Hepatocyte (in vitro differentiated cells): ENCODE measurements around the gene CNGA3. TPM values are rescaled to one million over a fixed set of nuclear protein-coding genes. Genes with fewer than 3 reads are reported as not detected.

ENCODE experiments used
- DNase-seq: peaks from one replicate; pipeline ENCODE4 v3.0.0-alpha.2; 2016; ENCODE audit warnings: low spot score
- H2AFZ ChIP-seq: fragments of 200-600 bp; sonication (generic); 2 replicates; pipeline ENCODE4 v1.6.0; 2016; ENCODE audit warnings: antibody characterized with exemption, mild to moderate bottlenecking
- H3K27ac ChIP-seq: fragments of 200-600 bp; sonication (generic); 2 replicates; pipeline ENCODE4 v1.5.1; 2016; ENCODE audit warnings: mild to moderate bottlenecking
- H3K27me3 ChIP-seq: fragments of 200-600 bp; sonication (generic); 2 replicates; pipeline ENCODE4 v1.6.1; 2016
- H3K36me3 ChIP-seq: fragments of 200-600 bp; sonication (generic); replicated peaks from 2 replicates; pipeline ENCODE4 v1.5.1; 2016; ENCODE audit warnings: low read depth; ENCODE audit not compliant: insufficient read depth
- H3K4me1 ChIP-seq: fragments of 200-600 bp; sonication (generic); 2 replicates; pipeline ENCODE4 v1.5.1; 2016; ENCODE audit warnings: mild to moderate bottlenecking, moderate library complexity; ENCODE audit not compliant: insufficient read depth
- H3K4me2 ChIP-seq: fragments of 200-600 bp; sonication (generic); 2 replicates; pipeline ENCODE4 v1.6.0; 2016
- H3K4me3 ChIP-seq: fragments of 200-600 bp; sonication (generic); 2 replicates; pipeline ENCODE4 v1.5.1; 2016; ENCODE audit warnings: mild to moderate bottlenecking
- H3K79me2 ChIP-seq: fragments of 200-600 bp; sonication (generic); 2 replicates; pipeline ENCODE4 v1.6.0; 2017; ENCODE audit warnings: mild to moderate bottlenecking
- H3K9me2 ChIP-seq: fragments of 200-600 bp; sonication (generic); replicated peaks from 2 replicates; pipeline ENCODE4 v1.6.0; 2017; ENCODE audit warnings: mild to moderate bottlenecking; ENCODE audit not compliant: insufficient read depth
- H3K9me3 ChIP-seq: fragments of 200-600 bp; sonication (generic); 2 replicates; pipeline ENCODE4 v1.5.1; 2016; ENCODE audit warnings: low read depth, mild to moderate bottlenecking
- H4K20me1 ChIP-seq: fragments of 200-600 bp; sonication (generic); 2 replicates; pipeline ENCODE4 v1.6.0; 2016; ENCODE audit warnings: mild to moderate bottlenecking; ENCODE audit not compliant: insufficient read depth, poor library complexity, severe bottlenecking
- CTCF ChIP-seq: fragments of 200-600 bp; sonication (generic); IDR thresholded peaks from 2 replicates; pipeline ENCODE4 v1.5.1; 2016; ENCODE audit warnings: antibody characterized with exemption, mild to moderate bottlenecking; ENCODE audit not compliant: poor library complexity
- EZH2 ChIP-seq: fragments of 200-600 bp; sonication (generic); IDR thresholded peaks from 2 replicates; pipeline ENCODE4 v1.6.1; 2016; ENCODE audit warnings: antibody characterized with exemption, mild to moderate bottlenecking, borderline replicate concordance
- EZH2phosphoT487 ChIP-seq: fragments of 200-600 bp; sonication (generic); IDR thresholded peaks from one replicate; pipeline ENCODE4 v1.6.1; 2018; ENCODE audit warnings: antibody characterized with exemption, mild to moderate bottlenecking, low read depth, moderate library complexity; ENCODE audit not compliant: unreplicated experiment, severe bottlenecking
- whole genome bisulfite sequencing: methylation state at CpG from one replicate; pipeline ENCODE4 v1.1.6; 2016; ENCODE audit warnings: low lambda C conversion rate; ENCODE audit errors: missing lambda C conversion rate; 5-methylcytosine and 5-hydroxymethylcytosine counted together
- polyA plus RNA-seq: library from polyadenylated mRNA; unstranded; fragments of >200 nt; fragmentation: Nextera tagmentation; extraction: Ambion mirVana; gene quantifications from 2 replicates; pipeline ENCODE4 v1.2.1, GENCODE V29; 2016
- total RNA-seq: library from RNA; depleted of rRNA; stranded (reverse); fragments of >200 nt; gene quantifications from 2 replicates; pipeline ENCODE4 v1.2.3, GENCODE V29; 2014

Gene CNGA3
- total and polyA plus RNA-seq, 2 experiments from 2014 or later = 0.13 TPM; not detected in 1

GRCh38 chr2:98395977-98396376, 49.7 kb downstream of the CNGA3 start:
- WGBS = 94% methylated on average over 6 of the region's 6 CpGs
- no peak for DNase-seq
- Histone ChIP-seq H3K27ac (no peak overlapping the region), H3K36me3 (no peaks in the 10 kb centered on the region), H3K4me1 (no peaks in the 10 kb centered on the region), H3K4me2 (no peak overlapping the region), H3K9me3 (no peaks in the 10 kb centered on the region), H3K27me3 (no peaks in the 10 kb centered on the region), H3K9me2 (no peaks in the 10 kb centered on the region), H4K20me1 (no peaks in the 10 kb centered on the region), H2AFZ (no peak overlapping the region), H3K79me2 (no peaks in the 10 kb centered on the region), H3K4me3 (no peak overlapping the region)
- TF ChIP-seq EZH2phosphoT487 = no peak
- no peak for TF ChIP-seq EZH2
- no peak for TF ChIP-seq CTCF

GRCh38 chr2:98396745-98397355, 50.6 kb downstream of the CNGA3 start:
- Histone ChIP-seq H3K4me3 (no peak overlapping the region), H3K9me2 (no peaks in the 10 kb centered on the region), H3K9me3 (no peaks in the 10 kb centered on the region), H3K4me2 (no peak overlapping the region), H3K27me3 (no peaks in the 10 kb centered on the region), H3K36me3 (no peaks in the 10 kb centered on the region), H3K4me1 (no peaks in the 10 kb centered on the region), H3K27ac (no peak overlapping the region), H4K20me1 (no peaks in the 10 kb centered on the region), H3K79me2 (no peaks in the 10 kb centered on the region), H2AFZ (no peak overlapping the region)
- no peak for DNase-seq
- no peak for TF ChIP-seq EZH2
- no peak for TF ChIP-seq CTCF
- 94% methylated on average over 23 of the region's 23 CpGs for WGBS

- H3K9me3 ChIP-seq = no peaks in the 10 kb centered on the region
- H3K9me2 ChIP-seq = no peaks in the 10 kb centered on the region
- no peaks in the 10 kb centered on the region for H4K20me1 ChIP-seq
- 77% methylated on average over 4 of the region's 4 CpGs for WGBS
- H3K79me2 ChIP-seq = no peaks in the 10 kb centered on the region
- no peak for DNase-seq
- H2AFZ ChIP-seq = no peak overlapping the region
- no peaks in the 10 kb centered on the region for H3K27me3 ChIP-seq
- H3K4me1 ChIP-seq = no peaks in the 10 kb centered on the region
- H3K27ac ChIP-seq = no peak overlapping the region
- TF ChIP-seq EZH2phosphoT487 (no peak), CTCF (no peak), EZH2 (no peak)
- no peak overlapping the region for H3K4me3 ChIP-seq
- H3K4me2 ChIP-seq = no peak overlapping the region
- H3K36me3 ChIP-seq = no peaks in the 10 kb centered on the region
Observed at GRCh38 chr2:98399140-98399539, 52.9 kb downstream of the CNGA3 start.

- TF ChIP-seq CTCF = no peak
- no peaks in the 10 kb centered on the region for H4K20me1 ChIP-seq
- H3K9me2 ChIP-seq = no peaks in the 10 kb centered on the region
- H3K9me3 ChIP-seq = no peaks in the 10 kb centered on the region
- no peaks in the 10 kb centered on the region for H3K79me2 ChIP-seq
- H3K4me3 ChIP-seq = no peak overlapping the region
- no peaks in the 10 kb centered on the region for H3K4me1 ChIP-seq
- H2AFZ ChIP-seq = no peak overlapping the region
- no peak overlapping the region for H3K27ac ChIP-seq
- no peaks in the 10 kb centered on the region for H3K36me3 ChIP-seq
- no peak overlapping the region for H3K4me2 ChIP-seq
- no peaks in the 10 kb centered on the region for H3K27me3 ChIP-seq
- no peak for DNase-seq
Observed at GRCh38 chr2:98403878-98404277, 57.6 kb downstream of the CNGA3 start.
